Upper lobe of left lung (tissue), 4 donors: ENCODE measurements around the gene PRPF40A.

ENCODE experiments used
- EP300 ChIP-seq, 4 donors: sonication (generic); formaldehyde crosslinking; IDR thresholded peaks; one replicate each; pipeline ENCODE4 v1.5.1; 2017; ENCODE audit warnings: antibody characterized with exemption in 4 of 4, control low read depth in 2 of 4
- POLR2A ChIP-seq, 4 donors: fragments of 450-650 bp; IDR thresholded peaks; one replicate each; pipeline ENCODE4 v1.5.1; 2016 to 2017; ENCODE audit warnings: antibody characterized with exemption in 4 of 4, mild to moderate bottlenecking in 2 of 4
- TF ChIP-seq, protein P1 (sequence below), 6 experiments: fragments of 450-650 bp in 4 of 6; fragments of 200-600 bp in 2 of 6; sonication (generic) in 2 of 6; IDR thresholded peaks; one replicate each; pipeline ENCODE4 v1.5.1; 2016 to 2019; ENCODE audit warnings: antibody characterized with exemption in 6 of 6

DNA sequence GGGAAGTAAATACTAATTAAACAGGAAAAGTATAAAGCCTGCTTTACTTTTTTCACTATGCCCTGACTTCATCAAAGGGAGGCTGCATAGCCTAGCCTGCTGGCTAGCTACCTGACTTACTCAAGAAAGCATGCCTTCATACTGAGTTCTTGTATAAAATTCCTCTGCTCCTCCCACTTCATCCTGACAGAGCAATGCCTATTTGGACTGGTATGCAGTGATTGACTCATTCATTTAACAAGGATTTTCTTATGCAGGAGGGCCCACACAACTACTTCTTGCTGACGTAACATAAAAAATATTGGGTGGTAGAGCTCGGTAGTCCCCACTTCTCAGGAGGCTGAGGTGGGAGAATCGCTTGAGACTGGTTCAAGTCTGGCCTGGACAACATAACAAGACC, 70.5 kb downstream of the PRPF40A start:
- TF ChIP-seq, protein P1, sequence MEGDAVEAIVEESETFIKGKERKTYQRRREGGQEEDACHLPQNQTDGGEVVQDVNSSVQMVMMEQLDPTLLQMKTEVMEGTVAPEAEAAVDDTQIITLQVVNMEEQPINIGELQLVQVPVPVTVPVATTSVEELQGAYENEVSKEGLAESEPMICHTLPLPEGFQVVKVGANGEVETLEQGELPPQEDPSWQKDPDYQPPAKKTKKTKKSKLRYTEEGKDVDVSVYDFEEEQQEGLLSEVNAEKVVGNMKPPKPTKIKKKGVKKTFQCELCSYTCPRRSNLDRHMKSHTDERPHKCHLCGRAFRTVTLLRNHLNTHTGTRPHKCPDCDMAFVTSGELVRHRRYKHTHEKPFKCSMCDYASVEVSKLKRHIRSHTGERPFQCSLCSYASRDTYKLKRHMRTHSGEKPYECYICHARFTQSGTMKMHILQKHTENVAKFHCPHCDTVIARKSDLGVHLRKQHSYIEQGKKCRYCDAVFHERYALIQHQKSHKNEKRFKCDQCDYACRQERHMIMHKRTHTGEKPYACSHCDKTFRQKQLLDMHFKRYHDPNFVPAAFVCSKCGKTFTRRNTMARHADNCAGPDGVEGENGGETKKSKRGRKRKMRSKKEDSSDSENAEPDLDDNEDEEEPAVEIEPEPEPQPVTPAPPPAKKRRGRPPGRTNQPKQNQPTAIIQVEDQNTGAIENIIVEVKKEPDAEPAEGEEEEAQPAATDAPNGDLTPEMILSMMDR (IDR thresholded peaks at IDR 0.05): no peak
- no peak for TF ChIP-seq POLR2A (IDR thresholded peaks at IDR 0.05)
- no peak for TF ChIP-seq EP300 (IDR thresholded peaks at IDR 0.05)
